HepG2 (cell line): ENCODE measurements around the gene MSANTD1. TPM values are rescaled to one million over a fixed set of nuclear protein-coding genes. Genes with fewer than 3 reads are reported as not detected.

Source experiments
- ATAC-seq: fragments of 200-7000 bp; cut with Tn5 transposase; 3 replicates; pipeline ENCODE4 v1.9.1; 2020; ENCODE audit warnings: mild to moderate bottlenecking, moderate library complexity
- BruUV-seq: library from RNA; stranded (reverse); fragments of 400-500 nt; replicated peaks from 2 replicates; lab custom pipeline; 2021; lab: Mats Ljungman, UMichigan
- CTCF ChIA-PET: fragments of 300-600 bp; formaldehyde crosslinking; extraction: SDS; loops from one replicate; lab custom pipeline; 2021; ENCODE audit warnings: low total read pairs, inconsistent platforms, low intra/inter-chr PET ratio; lab: Yijun Ruan, JAX
- POLR2A ChIA-PET: fragments of 350-600 bp; sonication (Branson Sonifier 250); formaldehyde crosslinking; loops from one replicate; lab custom pipeline; 2020; ENCODE audit warnings: antibody characterized with exemption, inconsistent platforms; lab: Yijun Ruan, JAX
- DNase-seq: peaks from one replicate; pipeline ENCODE4 v3.0.0-alpha.2; 2015; ENCODE audit warnings: low spot score
- FAIRE-seq: peaks from 3 replicates; lab custom pipeline; 2011; peaks lifted over from hg19 to GRCh38; lab: Jason Lieb, UNC
- H2AFZ ChIP-seq: one replicate; pipeline ENCODE4 v1.6.1; 2011; ENCODE audit warnings: low read length, inconsistent platforms
- H3K27ac ChIP-seq: fragments of 300-600 bp; 3 replicates; pipeline ENCODE4 v1.8.0; 2011; ENCODE audit warnings: mixed run types, mild to moderate bottlenecking, mixed read lengths, low read length, inconsistent platforms; ENCODE audit not compliant: insufficient read depth; ENCODE audit errors: extremely low read length
- H3K27me3 ChIP-seq, 2 experiments: fragments of 200-600 bp in 1 of 2; 2 replicates in 1 of 2; 3 replicates in 1 of 2; pipeline versions ENCODE4 v1.6.0 to v1.8.0; 2011; ENCODE audit warnings: low read length in 2 of 2, mild to moderate bottlenecking in 2 of 2, moderate library complexity in 2 of 2, inconsistent platforms in 1 of 2; ENCODE audit not compliant: insufficient read depth in 2 of 2, control insufficient read depth in 1 of 2
- H3K36me3 ChIP-seq, 2 experiments: fragments of 200-600 bp in 1 of 2; replicated peaks in 1 of 2; 2 replicates in 1 of 2; 3 replicates in 1 of 2; pipeline versions ENCODE4 v1.5.1 to v1.8.0; 2011; ENCODE audit warnings: low read length in 2 of 2, inconsistent platforms in 1 of 2; ENCODE audit not compliant: insufficient read depth in 2 of 2, control insufficient read depth in 1 of 2
- H3K4me1 ChIP-seq: 2 replicates; pipeline ENCODE4 v1.5.1; 2012; ENCODE audit warnings: low read length, inconsistent platforms; ENCODE audit not compliant: insufficient read depth
- H3K4me2 ChIP-seq: 2 replicates; pipeline ENCODE4 v1.6.0; 2011; ENCODE audit warnings: low read depth, low read length, inconsistent platforms
- H3K4me3 ChIP-seq, 3 experiments: fragments of 200-600 bp in 1 of 3; sonication (generic), shearing (Covaris generic) in 1 of 3; replicated peaks in 1 of 3; 2 replicates each; pipeline ENCODE4 v1.5.1; 2011 to 2016; ENCODE audit warnings: low read length in 3 of 3, inconsistent platforms in 2 of 3, low read depth in 2 of 3, mild to moderate bottlenecking in 2 of 3, control low read depth in 1 of 3, mixed read lengths in 1 of 3; ENCODE audit not compliant: insufficient read depth in 1 of 3
- H3K79me2 ChIP-seq: one replicate; pipeline ENCODE4 v1.6.1; 2011; ENCODE audit warnings: low read length, inconsistent platforms; ENCODE audit not compliant: insufficient read depth
- H3K9ac ChIP-seq: 2 replicates; pipeline ENCODE4 v1.6.0; 2011; ENCODE audit warnings: mild to moderate bottlenecking, low read depth, low read length, inconsistent platforms; ENCODE audit not compliant: insufficient read depth
- H3K9me3 ChIP-seq: 2 replicates; pipeline ENCODE4 v1.5.1; 2012; ENCODE audit warnings: mild to moderate bottlenecking, low read length
- H4K20me1 ChIP-seq: 2 replicates; pipeline ENCODE4 v1.6.0; 2011; ENCODE audit warnings: inconsistent platforms, mild to moderate bottlenecking, low read length, moderate library complexity; ENCODE audit not compliant: insufficient read depth
- ARHGAP35 ChIP-seq: sonication (generic); formaldehyde crosslinking; IDR thresholded peaks from 2 replicates; pipeline ENCODE4 v1.9.0; 2022; ENCODE audit warnings: mild to moderate bottlenecking, inconsistent platforms, moderate library complexity, missing genetic modification reagents, borderline replicate concordance
- ESRRA ChIP-seq: sonication (generic); formaldehyde crosslinking; IDR thresholded peaks from 2 replicates; pipeline ENCODE4 v1.5.1; 2020; ENCODE audit warnings: mild to moderate bottlenecking, low read depth, missing genetic modification reagents
- FOXA1 ChIP-seq, 2 experiments: fragments of 450-650 bp in 1 of 2; sonication (generic) in 1 of 2; formaldehyde crosslinking in 1 of 2; IDR thresholded peaks; 2 replicates each; pipeline versions ENCODE4 v1.4.0 to v1.6.1; 2016 to 2020; ENCODE audit warnings: missing genetic modification reagents in 1 of 2
- GLI4 ChIP-seq: sonication (generic); formaldehyde crosslinking; IDR thresholded peaks from 2 replicates; pipeline ENCODE4 v1.5.1; 2020; ENCODE audit warnings: missing genetic modification reagents, mild to moderate bottlenecking, moderate library complexity, borderline replicate concordance
- KAT7 ChIP-seq: IDR thresholded peaks from 2 replicates; pipeline ENCODE4 v1.6.1; 2018; ENCODE audit warnings: borderline replicate concordance, missing compliant biosample characterization
- KDM2A ChIP-seq: sonication (generic); formaldehyde crosslinking; IDR thresholded peaks from 2 replicates; pipeline ENCODE4 v1.4.0; 2020; ENCODE audit warnings: low read depth, missing genetic modification reagents, borderline replicate concordance
- SAFB2 ChIP-seq: sonication (generic); formaldehyde crosslinking; IDR thresholded peaks from 2 replicates; pipeline ENCODE4 v1.5.1; 2020; ENCODE audit warnings: missing genetic modification reagents, low read depth, mild to moderate bottlenecking, borderline replicate concordance
- SP5 ChIP-seq: IDR thresholded peaks from 2 replicates; pipeline ENCODE4 v1.6.1; 2016; ENCODE audit warnings: low read depth, borderline replicate concordance
- STAG1 ChIP-seq: sonication (generic); formaldehyde crosslinking; IDR thresholded peaks from 2 replicates; pipeline ENCODE4 v1.4.0; 2020; ENCODE audit warnings: missing genetic modification reagents
- TBX2 ChIP-seq: sonication (generic); formaldehyde crosslinking; IDR thresholded peaks from 2 replicates; pipeline ENCODE4 v1.5.0; 2020; ENCODE audit warnings: missing genetic modification reagents, mild to moderate bottlenecking, borderline replicate concordance
- TEAD3 ChIP-seq: optimal IDR thresholded peaks from 2 replicates; pipeline ENCODE3; 2016; ENCODE audit warnings: borderline replicate concordance
- ZNF337 ChIP-seq: sonication (generic); formaldehyde crosslinking; IDR thresholded peaks from 2 replicates; pipeline ENCODE4 v1.5.1; 2020; ENCODE audit warnings: missing genetic modification reagents, low read depth, mild to moderate bottlenecking, borderline replicate concordance
- ZNF484 ChIP-seq: sonication (generic); formaldehyde crosslinking; IDR thresholded peaks from 2 replicates; pipeline ENCODE4 v1.5.1; 2020; ENCODE audit warnings: mild to moderate bottlenecking, low read depth, missing genetic modification reagents, borderline replicate concordance
- ZNF616 ChIP-seq: sonication (generic); formaldehyde crosslinking; IDR thresholded peaks from 2 replicates; pipeline ENCODE4 v1.5.0; 2020; ENCODE audit warnings: low read depth, mild to moderate bottlenecking, missing genetic modification reagents
- ZNF674 ChIP-seq: sonication (generic); formaldehyde crosslinking; IDR thresholded peaks from 2 replicates; pipeline ENCODE4 v1.5.0; 2020; ENCODE audit warnings: low read depth, mild to moderate bottlenecking, missing genetic modification reagents
- ZNF841 ChIP-seq: sonication (generic); formaldehyde crosslinking; IDR thresholded peaks from 2 replicates; pipeline ENCODE4 v1.8.1; 2023; ENCODE audit warnings: missing genetic modification reagents, borderline replicate concordance
- WGBS: methylation state at CpG from one replicate; pipeline ENCODE4 v1.1.6; 2017; ENCODE audit warnings: low lambda C conversion rate; 5-methylcytosine and 5-hydroxymethylcytosine counted together
- in situ Hi-C: cut with HindIII; loops from 2 replicates; pipeline ENCODE4 v1.10.0; 2017; ENCODE audit warnings: low pct_unique_long_range_greater_than_20kb; ENCODE audit not compliant: extremely low pct_ligation_motif_present
- intact Hi-C: fragments of 100-400 bp; cut with micrococcal nuclease; formaldehyde crosslinking; loops from one replicate; pipeline ENCODE4 v1.10.0; 2022; ENCODE audit not compliant: unreplicated experiment
- polyA plus RNA-seq, 8 experiments: library from polyadenylated mRNA; depleted of rRNA in 3 of 8; stranded (reverse) in 7 of 8; unstranded in 1 of 8; fragments of >200 nt; fragmentation: Illumina TruSeq in 4 of 8; extraction: Trizol in 4 of 8; gene quantifications; 2 replicates each; pipeline versions ENCODE4 v1.2.1 to v1.2.3, GENCODE V29; 2011 to 2016; ENCODE audit warnings: low read depth in 4 of 8, missing spikeins in 1 of 8, mixed read lengths in 1 of 8; ENCODE audit not compliant: insufficient read depth in 1 of 8
- total RNA-seq, 5 experiments: library from RNA; depleted of rRNA; stranded (reverse); fragments of >200 nt; fragmentation: Illumina TruSeq; extraction: Trizol; gene quantifications; 2 replicates each; pipeline ENCODE4 v1.2.3, GENCODE V29; 2016; ENCODE audit warnings: low read depth in 1 of 5
- TF ChIP-seq, protein P1 (sequence below): sonication (generic); formaldehyde crosslinking; IDR thresholded peaks from 2 replicates; pipeline ENCODE4 v1.4.0; 2020; ENCODE audit warnings: missing genetic modification reagents
- TF ChIP-seq, protein P2 (sequence below): sonication (generic); formaldehyde crosslinking; IDR thresholded peaks from 2 replicates; pipeline ENCODE4 v1.5.0; 2020; ENCODE audit warnings: mild to moderate bottlenecking, missing genetic modification reagents, borderline replicate concordance

Gene MSANTD1
- total and polyA plus RNA-seq, 2 of the 13 experiments (the other 11 are each of a cell fraction or from before 2014, with no cell fraction given) = 0.22 to 0.40 TPM

DNA sequence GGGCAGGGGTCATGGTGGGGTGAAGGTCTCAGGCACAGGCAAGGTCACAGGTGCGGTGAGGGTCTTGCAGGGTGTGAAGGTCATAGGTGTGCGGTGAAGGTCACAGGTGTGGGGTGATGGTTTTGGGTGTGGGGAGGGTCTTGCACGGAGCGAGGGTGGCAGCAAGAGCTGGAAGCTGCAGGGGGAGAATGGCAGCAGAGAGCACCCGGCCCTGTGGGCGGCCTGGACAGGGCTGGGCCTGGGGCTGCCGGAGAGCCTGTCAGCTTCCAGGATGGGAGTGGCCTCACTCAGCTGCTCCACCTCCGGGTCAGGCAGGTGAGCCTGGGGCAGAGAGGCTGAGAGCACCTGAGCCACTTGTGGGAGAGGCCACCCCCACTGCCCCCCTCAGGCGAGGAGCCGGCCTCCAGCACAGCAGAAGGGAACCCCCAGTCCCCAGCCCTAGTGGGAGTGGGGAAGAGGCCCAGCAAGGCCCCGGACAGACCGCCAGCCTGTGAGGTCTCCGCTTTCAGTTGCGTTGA, 1.5 kb downstream of the MSANTD1 start:
- in situ Hi-C loops = no loop called here
- ATAC-seq (peak; percentile 78), DNase-seq (peak; percentile 41), FAIRE-seq (peak; percentile 8)
- no peaks in the 10 kb centered on the region for H4K20me1 ChIP-seq
- no peaks in the 10 kb centered on the region for H3K79me2 ChIP-seq
- H3K27ac ChIP-seq = no peak overlapping the region
- no TSS peak for BruUV-seq
- peak overlapping the region; percentile 91 for H3K4me2 ChIP-seq
- ChIA-PET POLR2A (no interaction called here), CTCF (no interaction called here)
- H3K4me1 ChIP-seq = peaks cover 31% of the 10 kb centered on the region
- no peaks in the 10 kb centered on the region for H3K9me3 ChIP-seq
- no peak overlapping the region for H2AFZ ChIP-seq
- WGBS = 11% methylated on average over 4 of the region's 14 CpGs
- peak overlapping the region; percentile 56 to 76 (median 57) for H3K4me3 ChIP-seq
- no peaks in the 10 kb centered on the region for H3K36me3 ChIP-seq
- intact Hi-C loops = no loop called here
- peak overlapping the region; percentile 58 for H3K9ac ChIP-seq
- H3K27me3 ChIP-seq = no peaks in the 10 kb centered on the region
- no peak for TF ChIP-seq ZNF841 (CRISPR knock-in tag)
- no peak for TF ChIP-seq ARHGAP35 (CRISPR knock-in tag)
- 0 out of 2 replicates have a peak, but pooled peaks have one; percentile 31 for TF ChIP-seq ZNF616
- 0 out of 2 replicates have a peak, but pooled peaks have one; percentile 63 for TF ChIP-seq ESRRA (CRISPR knock-in tag)
- no peak for TF ChIP-seq ZNF674 (CRISPR knock-in tag)
- TF ChIP-seq KAT7 (CRISPR knock-in tag) = no peak
- no peak for TF ChIP-seq FOXA1 (IDR thresholded peaks at IDR 0.05)
- TF ChIP-seq FOXA1 (CRISPR knock-in tag; IDR thresholded peaks at IDR 0.05) = no peak
- peak; percentile 62; the same call in 1 of the 2 replicates for TF ChIP-seq SP5 (CRISPR knock-in tag)
- TF ChIP-seq TEAD3 = peak; percentile 10
- TF ChIP-seq SAFB2 (CRISPR knock-in tag) = 0 out of 2 replicates have a peak, but pooled peaks have one; percentile 26
- TF ChIP-seq ZNF484 (CRISPR knock-in tag) = no peak
- TF ChIP-seq TBX2 (CRISPR knock-in tag) = 0 out of 2 replicates have a peak, but pooled peaks have one; percentile 54
- peak; percentile 16; the same call in 1 of the 2 replicates for TF ChIP-seq KDM2A (CRISPR knock-in tag)
- 0 out of 2 replicates have a peak, but pooled peaks have one; percentile 82 for TF ChIP-seq GLI4
- TF ChIP-seq, protein P1, sequence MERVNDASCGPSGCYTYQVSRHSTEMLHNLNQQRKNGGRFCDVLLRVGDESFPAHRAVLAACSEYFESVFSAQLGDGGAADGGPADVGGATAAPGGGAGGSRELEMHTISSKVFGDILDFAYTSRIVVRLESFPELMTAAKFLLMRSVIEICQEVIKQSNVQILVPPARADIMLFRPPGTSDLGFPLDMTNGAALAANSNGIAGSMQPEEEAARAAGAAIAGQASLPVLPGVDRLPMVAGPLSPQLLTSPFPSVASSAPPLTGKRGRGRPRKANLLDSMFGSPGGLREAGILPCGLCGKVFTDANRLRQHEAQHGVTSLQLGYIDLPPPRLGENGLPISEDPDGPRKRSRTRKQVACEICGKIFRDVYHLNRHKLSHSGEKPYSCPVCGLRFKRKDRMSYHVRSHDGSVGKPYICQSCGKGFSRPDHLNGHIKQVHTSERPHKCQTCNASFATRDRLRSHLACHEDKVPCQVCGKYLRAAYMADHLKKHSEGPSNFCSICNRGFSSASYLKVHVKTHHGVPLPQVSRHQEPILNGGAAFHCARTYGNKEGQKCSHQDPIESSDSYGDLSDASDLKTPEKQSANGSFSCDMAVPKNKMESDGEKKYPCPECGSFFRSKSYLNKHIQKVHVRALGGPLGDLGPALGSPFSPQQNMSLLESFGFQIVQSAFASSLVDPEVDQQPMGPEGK (CRISPR knock-in tag) = 0 out of 2 replicates have a peak, but pooled peaks have one; percentile 23
- TF ChIP-seq STAG1 (CRISPR knock-in tag) = peak; percentile 7; the same call in 1 of the 2 replicates
- TF ChIP-seq ZNF337 (CRISPR knock-in tag) = 0 out of 2 replicates have a peak, but pooled peaks have one; percentile 44
- TF ChIP-seq, protein P2, sequence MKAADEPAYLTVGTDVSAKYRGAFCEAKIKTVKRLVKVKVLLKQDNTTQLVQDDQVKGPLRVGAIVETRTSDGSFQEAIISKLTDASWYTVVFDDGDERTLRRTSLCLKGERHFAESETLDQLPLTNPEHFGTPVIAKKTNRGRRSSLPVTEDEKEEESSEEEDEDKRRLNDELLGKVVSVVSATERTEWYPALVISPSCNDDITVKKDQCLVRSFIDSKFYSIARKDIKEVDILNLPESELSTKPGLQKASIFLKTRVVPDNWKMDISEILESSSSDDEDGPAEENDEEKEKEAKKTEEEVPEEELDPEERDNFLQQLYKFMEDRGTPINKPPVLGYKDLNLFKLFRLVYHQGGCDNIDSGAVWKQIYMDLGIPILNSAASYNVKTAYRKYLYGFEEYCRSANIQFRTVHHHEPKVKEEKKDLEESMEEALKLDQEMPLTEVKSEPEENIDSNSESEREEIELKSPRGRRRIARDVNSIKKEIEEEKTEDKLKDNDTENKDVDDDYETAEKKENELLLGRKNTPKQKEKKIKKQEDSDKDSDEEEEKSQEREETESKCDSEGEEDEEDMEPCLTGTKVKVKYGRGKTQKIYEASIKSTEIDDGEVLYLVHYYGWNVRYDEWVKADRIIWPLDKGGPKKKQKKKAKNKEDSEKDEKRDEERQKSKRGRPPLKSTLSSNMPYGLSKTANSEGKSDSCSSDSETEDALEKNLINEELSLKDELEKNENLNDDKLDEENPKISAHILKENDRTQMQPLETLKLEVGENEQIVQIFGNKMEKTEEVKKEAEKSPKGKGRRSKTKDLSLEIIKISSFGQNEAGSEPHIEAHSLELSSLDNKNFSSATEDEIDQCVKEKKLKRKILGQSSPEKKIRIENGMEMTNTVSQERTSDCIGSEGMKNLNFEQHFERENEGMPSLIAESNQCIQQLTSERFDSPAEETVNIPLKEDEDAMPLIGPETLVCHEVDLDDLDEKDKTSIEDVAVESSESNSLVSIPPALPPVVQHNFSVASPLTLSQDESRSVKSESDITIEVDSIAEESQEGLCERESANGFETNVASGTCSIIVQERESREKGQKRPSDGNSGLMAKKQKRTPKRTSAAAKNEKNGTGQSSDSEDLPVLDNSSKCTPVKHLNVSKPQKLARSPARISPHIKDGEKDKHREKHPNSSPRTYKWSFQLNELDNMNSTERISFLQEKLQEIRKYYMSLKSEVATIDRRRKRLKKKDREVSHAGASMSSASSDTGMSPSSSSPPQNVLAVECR (CRISPR knock-in tag) = peak; percentile 33; the same call in 1 of the 2 replicates
